Subcutaneous preadipocyte (primary cell): ENCODE results near the gene HNRNPA1. TPM values are rescaled to one million over a fixed set of nuclear protein-coding genes. Genes with fewer than 3 reads are reported as not detected.

Experiments
- small RNA-seq: library from RNA; depleted of rRNA; stranded (forward); fragments of <200 nt; gene quantifications from one replicate; pipeline ENCODE3, GENCODE V24; 2012
- total RNA-seq: library from RNA; depleted of rRNA; stranded (reverse); fragments of >200 nt; gene quantifications from 2 replicates; pipeline ENCODE4 v1.2.3, GENCODE V29; 2012

HNRNPA1 gene
- 323 and 341 TPM in 2 replicates for total RNA-seq

GRCh38 chr12:54280468-54281260 lies at the start of gene HNRNPA1:
Gene HNRNPA1, plus strand, starts transcription at chr12:54280726. Its CDS starts 82 bp downstream, at chr12:54280808.

DNA sequence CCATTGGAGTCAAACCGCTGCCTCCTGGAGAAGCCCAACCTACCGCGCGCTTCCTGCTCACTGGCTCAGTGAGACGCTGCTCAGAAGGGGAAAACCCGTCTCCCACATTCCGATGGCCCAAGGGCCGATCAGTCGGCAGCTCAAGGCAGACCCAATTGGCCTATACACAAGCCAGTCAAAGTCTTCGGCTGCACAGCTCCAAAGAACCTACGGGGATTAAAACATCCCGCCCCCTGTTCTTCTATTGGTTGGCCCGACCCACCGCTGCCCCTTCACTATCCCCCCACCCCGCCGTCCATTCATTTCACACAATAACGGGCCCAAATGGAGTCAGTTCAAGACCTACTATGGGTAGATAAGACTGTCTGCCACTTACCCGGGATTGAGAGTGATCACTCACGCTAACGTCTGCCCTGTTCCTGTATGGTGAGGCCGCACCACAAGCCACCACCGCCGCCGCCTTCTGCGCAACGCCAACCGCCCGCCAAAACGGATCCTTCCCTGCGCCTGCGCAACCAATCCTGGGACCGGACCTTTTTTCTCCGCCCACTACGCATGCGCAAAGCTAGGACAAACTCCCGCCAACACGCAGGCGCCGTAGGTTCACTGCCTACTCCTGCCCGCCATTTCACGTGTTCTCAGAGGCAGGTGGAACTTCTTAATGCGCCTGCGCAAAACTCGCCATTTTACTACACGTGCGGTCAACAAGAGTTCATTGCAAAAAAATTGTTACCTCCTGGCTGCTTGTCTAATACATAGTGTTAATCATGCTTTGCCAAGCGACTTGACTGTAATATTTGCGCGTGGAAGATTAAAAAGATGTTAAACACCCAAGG lies 676 bp upstream of the HNRNPA1 start, which contains the start of gene CBX5:
CBX5 (minus strand) TSS at position 491 of the 836 bp plus-strand sequence. CDS start 22,472 bp downstream, outside the sequence.

DNA sequence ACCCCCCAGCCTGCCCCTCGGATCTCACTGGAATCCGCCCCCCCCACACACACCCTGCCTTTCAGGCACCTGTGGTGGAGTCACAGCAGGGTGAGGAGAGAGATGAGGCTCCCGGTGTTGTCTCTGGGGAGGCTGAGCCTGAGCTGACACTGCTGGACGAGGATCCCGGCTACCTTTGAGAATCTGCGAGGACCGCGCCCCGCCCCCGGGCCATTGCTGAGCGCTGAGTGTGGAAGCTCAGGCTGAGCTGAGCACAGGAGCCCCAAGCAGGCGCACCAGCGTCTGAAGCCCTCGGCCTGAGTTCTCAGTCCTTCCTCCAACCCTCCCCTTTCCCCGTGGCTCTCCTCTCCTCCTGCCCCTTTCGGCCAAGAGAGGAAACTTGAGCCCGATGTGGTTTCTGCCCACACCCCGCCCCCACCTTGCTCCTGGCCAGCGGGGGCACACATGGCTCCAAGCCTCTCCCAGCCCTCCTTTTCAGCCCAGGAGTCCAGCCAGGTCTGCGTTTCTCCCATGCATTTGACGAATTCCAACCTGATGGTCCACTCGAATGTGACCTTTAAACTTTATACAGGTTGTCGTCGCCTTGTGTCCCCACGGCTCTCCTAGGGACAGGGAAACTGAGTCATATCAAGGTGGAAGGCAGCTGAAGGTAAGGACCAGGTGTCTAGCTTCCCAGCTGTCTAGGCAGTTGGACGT lies 20.4 kb downstream of the HNRNPA1 start, which contains the start of gene NFE2:
NFE2 (minus strand) TSS at position 284 of the 696 bp plus-strand sequence. CDS start 5,767 bp downstream, outside the sequence.

DNA sequence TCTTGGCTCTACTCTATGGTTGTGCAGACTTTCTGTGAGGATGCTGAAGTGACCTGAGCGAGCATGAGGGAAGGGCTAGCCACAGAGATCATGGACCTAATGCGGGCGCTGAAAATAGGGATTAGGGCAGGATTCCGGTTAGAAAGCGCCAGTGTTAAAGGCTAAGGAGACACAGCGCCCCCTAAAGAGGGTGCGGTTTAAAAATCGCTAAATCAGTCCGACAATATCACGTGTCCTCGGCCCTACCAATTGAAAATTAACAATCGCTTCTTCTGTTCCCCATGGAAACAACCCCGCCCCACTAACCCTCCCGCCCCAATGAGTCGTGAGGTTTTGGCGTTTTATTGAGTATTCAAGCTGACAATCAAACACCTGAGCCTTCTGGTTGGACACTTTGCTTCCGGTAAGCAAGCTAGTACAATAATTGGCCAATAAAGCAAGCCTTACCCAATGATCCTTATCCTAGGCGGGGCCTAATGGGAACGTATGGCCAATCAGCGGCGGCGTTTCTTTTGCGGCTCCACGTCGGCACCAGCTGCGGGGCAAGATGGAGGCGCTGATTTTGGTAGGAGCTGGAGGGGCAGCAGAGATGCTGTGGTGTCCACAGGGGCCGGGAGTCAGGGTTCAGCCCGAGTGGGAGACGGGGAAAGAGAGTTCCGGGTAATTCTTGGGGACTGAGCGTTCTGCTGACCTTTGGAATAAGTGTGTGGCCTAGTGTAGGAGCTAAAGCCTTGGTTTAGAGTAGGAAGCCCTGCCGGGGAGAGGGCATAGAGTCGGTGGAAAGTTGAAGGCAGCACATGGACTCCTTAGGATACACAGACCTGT lies 44.3 kb downstream of the HNRNPA1 start, which contains the start of gene COPZ1:
COPZ1 (plus strand) TSS at position 515 of the 825 bp plus-strand sequence; CDS start at position 548, 33 bp downstream.

Small RNAs within 50 kb of the gene (small RNA-seq; reads per million reads assigned to genes)
- gene RN7SL390P: not detected
- not detected for gene RNU6-950P

Other genes with a start within 250 kb of the HNRNPA1 start
- 2.2 and 2.3 TPM in 2 replicates for gene HOXC5, start 247.7 kb upstream of the HNRNPA1 start, total RNA-seq
- 1.6 and 2.2 TPM in 2 replicates for gene HOXC4, start 226.9 kb upstream of the HNRNPA1 start, total RNA-seq
- 20.6 and 28.2 TPM in 2 replicates for gene SMUG1, start 91.7 kb upstream of the HNRNPA1 start, total RNA-seq
- 34.5 and 49.1 TPM in 2 replicates for gene CBX5, start 604 bp upstream of the HNRNPA1 start, total RNA-seq
- gene NFE2, start 20.3 kb downstream of the HNRNPA1 start, total RNA-seq: not detected in 2 replicates
- gene COPZ1, start 44.4 kb downstream of the HNRNPA1 start, total RNA-seq: 103 and 111 TPM in 2 replicates
- gene GPR84, start 83.8 kb downstream of the HNRNPA1 start, total RNA-seq: not detected in 2 replicates
- gene ZNF385A, start 104.0 kb downstream of the HNRNPA1 start, total RNA-seq: 0.37 and 1.4 TPM in 2 replicates
- 351 and 524 TPM in 2 replicates for gene ITGA5, start 138.5 kb downstream of the HNRNPA1 start, total RNA-seq
- not detected in 2 replicates for gene GTSF1, start 192.9 kb downstream of the HNRNPA1 start, total RNA-seq
- under 0.01 TPM in 2 replicates for gene NCKAP1L, start 217.0 kb downstream of the HNRNPA1 start, total RNA-seq